Upper lobe of right lung (tissue), 1 donor: ENCODE results near the gene UBE2H. TPM values are rescaled to one million over a fixed set of nuclear protein-coding genes. Genes with fewer than 3 reads are reported as not detected.

ENCODE experiments used
- ATAC-seq: fragments of 200-7000 bp; cut with Tn5 transposase; one replicate; pipeline ENCODE4 v1.9.1; 2020; ENCODE audit warnings: mild to moderate bottlenecking, moderate library complexity
- DNase-seq: peaks from one replicate; pipeline ENCODE4 v3.0.0-alpha.2; 2020
- H3K27ac ChIP-seq: fragments of 200-600 bp; one replicate; pipeline ENCODE4 v1.8.0; 2022
- H3K27me3 ChIP-seq: fragments of 200-600 bp; one replicate; pipeline ENCODE4 v1.8.0; 2022; ENCODE audit warnings: mild to moderate bottlenecking
- H3K36me3 ChIP-seq: fragments of 200-600 bp; one replicate; pipeline ENCODE4 v1.8.0; 2022
- H3K4me1 ChIP-seq: fragments of 200-600 bp; one replicate; pipeline ENCODE4 v1.8.0; 2022
- H3K4me3 ChIP-seq: fragments of 200-600 bp; one replicate; pipeline ENCODE4 v1.8.0; 2022; ENCODE audit warnings: mild to moderate bottlenecking
- H3K9me3 ChIP-seq: fragments of 200-600 bp; one replicate; pipeline ENCODE4 v1.8.0; 2022
- CTCF ChIP-seq: fragments of 200-600 bp; IDR thresholded peaks from one replicate; pipeline ENCODE4 v1.8.0; 2022; ENCODE audit warnings: antibody characterized with exemption
- intact Hi-C: fragments of 100-400 bp; cut with DNase I; formaldehyde crosslinking; loops from one replicate; pipeline ENCODE4 v1.11.0; 2022
- total RNA-seq: library from RNA; stranded (reverse); fragmentation: NEBNext Ultra II Directional; extraction: Animal tissue kit (Norgen Biotek cat#: 25700); gene quantifications from one replicate; pipeline ENCODE4 v1.2.1, GENCODE V29; 2021
- donor health status: DM: no; HTN: yes; CAD: no; lungs with severe emphysema.

The UBE2H gene
- total RNA-seq, 1 donor from 2014 or later: 69.1 TPM

DNA sequence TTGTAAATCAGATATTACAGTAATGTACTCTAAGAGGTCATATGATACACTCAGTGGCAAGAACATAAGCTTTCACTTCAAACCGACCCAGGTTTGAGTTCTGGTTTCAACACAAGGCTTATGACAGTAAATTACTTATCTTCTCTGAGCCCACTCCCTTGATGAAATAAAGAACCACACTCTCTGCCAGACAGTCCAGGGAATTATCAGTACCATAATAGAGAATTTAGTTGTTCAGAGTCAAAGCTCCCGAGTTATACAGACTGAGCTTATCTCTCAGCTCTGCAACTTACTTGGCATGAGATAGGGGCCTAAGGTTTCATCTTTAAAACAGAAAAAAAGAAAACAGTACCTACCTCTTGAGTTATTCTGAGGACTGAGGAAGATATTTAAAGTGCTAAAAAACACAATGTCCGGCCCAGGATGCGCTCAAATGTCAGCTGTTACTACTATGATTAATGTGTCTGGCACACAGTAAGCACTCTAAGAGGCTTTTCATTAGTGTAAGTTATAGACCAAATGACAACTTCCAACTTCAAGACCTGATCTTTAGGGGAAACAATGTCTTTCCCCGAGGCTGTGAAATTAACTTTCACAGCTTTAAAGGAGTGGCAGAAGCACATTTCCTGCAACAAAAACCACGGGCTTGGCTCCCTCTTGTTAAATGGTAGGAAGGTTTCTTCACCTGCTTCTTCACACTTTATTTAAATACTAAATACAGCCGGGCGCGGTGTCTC lies 38.1 kb downstream of the UBE2H start:
- Histone ChIP-seq H3K36me3 (no peaks in the 10 kb centered on the region), H3K27ac (no peak overlapping the region), H3K27me3 (no peaks in the 10 kb centered on the region), H3K4me1 (peaks cover 28% of the 10 kb centered on the region), H3K4me3 (no peak overlapping the region), H3K9me3 (no peaks in the 10 kb centered on the region)
- no peak for ATAC-seq
- TF ChIP-seq CTCF: no peak
- intact Hi-C loops: no loop called here
- DNase-seq: no peak

DNA sequence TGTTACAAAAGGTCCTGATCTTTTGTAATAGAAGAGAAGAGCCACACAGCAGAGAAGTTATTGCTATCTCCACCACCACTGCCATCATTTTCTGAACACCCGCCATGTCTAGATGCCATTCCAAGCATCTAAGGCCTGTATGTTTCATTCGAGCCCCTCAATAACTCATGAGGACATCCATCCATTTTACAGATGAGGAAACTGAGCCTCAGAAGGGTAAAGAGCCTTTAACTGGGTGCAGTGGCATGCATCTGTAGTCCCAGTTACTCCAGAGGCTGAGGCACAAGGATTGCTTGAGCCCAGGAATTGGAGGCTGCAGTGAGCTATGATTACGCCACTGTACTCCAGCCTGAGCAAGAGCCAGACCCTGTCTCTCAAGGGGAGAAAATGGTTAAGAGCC lies 39.3 kb downstream of the UBE2H start:
- H3K27me3 ChIP-seq: no peaks in the 10 kb centered on the region
- H3K9me3 ChIP-seq: no peaks in the 10 kb centered on the region
- H3K36me3 ChIP-seq: peaks cover 5% of the 10 kb centered on the region
- no peak for DNase-seq
- no peak for ATAC-seq
- intact Hi-C loops: no loop called here
- TF ChIP-seq CTCF: no peak
- H3K4me1 ChIP-seq: peaks cover 27% of the 10 kb centered on the region
- H3K4me3 ChIP-seq: no peak overlapping the region
- no peak overlapping the region for H3K27ac ChIP-seq

- Histone ChIP-seq H3K4me1 (peaks cover 24% of the 10 kb centered on the region), H3K9me3 (no peaks in the 10 kb centered on the region), H3K36me3 (peaks cover 5% of the 10 kb centered on the region), H3K27me3 (no peaks in the 10 kb centered on the region), H3K4me3 (no peak overlapping the region), H3K27ac (no peak overlapping the region)
- DNase-seq: no peak
- ATAC-seq: no peak
- no peak for TF ChIP-seq CTCF
- intact Hi-C loops: no loop called here
Observed at GRCh38 chr7:129911790-129912189, 41.0 kb downstream of the UBE2H start.

DNA sequence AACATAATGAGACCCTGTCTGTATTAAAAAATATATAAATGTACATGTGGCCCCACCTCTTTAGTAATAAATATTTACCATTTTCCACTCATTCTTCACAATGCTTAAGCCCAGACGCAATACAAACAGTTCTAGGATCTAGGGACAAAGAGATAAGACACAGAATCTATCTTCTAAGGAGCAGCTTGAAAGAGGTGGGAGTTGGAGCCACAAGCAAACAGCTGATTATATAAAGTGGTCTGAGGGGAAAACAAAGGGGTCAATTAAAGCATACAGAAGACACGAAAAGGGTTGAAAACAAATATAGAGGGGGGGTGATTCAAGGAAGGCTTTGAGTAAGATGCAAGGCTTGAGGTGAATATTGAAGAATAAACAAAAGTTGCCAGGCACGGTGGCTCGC lies 43.1 kb downstream of the UBE2H start:
- Histone ChIP-seq H3K36me3 (peaks cover 5% of the 10 kb centered on the region), H3K4me3 (no peak overlapping the region), H3K27me3 (no peaks in the 10 kb centered on the region), H3K9me3 (no peaks in the 10 kb centered on the region), H3K4me1 (peaks cover 6% of the 10 kb centered on the region), H3K27ac (no peak overlapping the region)
- intact Hi-C loops: no loop called here
- TF ChIP-seq CTCF: no peak
- ATAC-seq (no peak), DNase-seq (no peak)

DNA sequence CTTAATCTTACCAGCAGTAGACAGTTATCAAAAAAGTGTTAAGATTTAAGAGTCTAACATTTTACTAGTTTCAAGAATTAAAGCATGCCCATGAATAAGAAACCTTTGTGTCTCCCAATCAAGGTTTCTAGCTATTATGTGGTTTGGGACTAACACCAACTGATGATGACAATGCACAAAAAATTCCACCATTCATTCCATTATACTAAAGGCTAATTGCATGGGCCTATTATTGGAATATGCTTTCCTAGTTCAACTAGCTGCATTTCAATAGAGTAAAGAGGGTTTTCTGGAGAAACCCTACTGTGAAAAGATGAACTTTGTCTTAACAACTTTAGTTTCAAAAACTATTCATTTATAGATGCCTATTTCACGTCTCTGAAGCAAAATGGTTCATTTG lies 44.6 kb downstream of the UBE2H start:
- Histone ChIP-seq H3K27me3 (no peaks in the 10 kb centered on the region), H3K9me3 (no peaks in the 10 kb centered on the region), H3K27ac (no peak overlapping the region), H3K4me1 (peaks cover 5% of the 10 kb centered on the region), H3K36me3 (peaks cover 5% of the 10 kb centered on the region), H3K4me3 (no peak overlapping the region)
- DNase-seq (no peak), ATAC-seq (no peak)
- intact Hi-C loops: no loop called here
- no peak for TF ChIP-seq CTCF
